PC-3 (cell line): ENCODE data around the gene LGALS4. TPM values are rescaled to one million over a fixed set of nuclear protein-coding genes. Genes with fewer than 3 reads are reported as not detected.

Source experiments
- ATAC-seq: fragments of 200-7000 bp; cut with Tn5 transposase; 2 replicates; pipeline ENCODE4 v1.9.1; 2020; ENCODE audit warnings: mild to moderate bottlenecking, moderate library complexity
- BruUV-seq: library from RNA; stranded (reverse); fragments of 400-500 nt; replicated peaks from 2 replicates; lab custom pipeline; 2021; lab: Mats Ljungman, UMichigan
- CTCF ChIA-PET: fragments of 300-600 bp; sonication (Branson Sonifier 250); formaldehyde crosslinking; loops from one replicate; lab custom pipeline; 2022; ENCODE audit warnings: antibody characterized with exemption; lab: Charles Lee
- POLR2A ChIA-PET: fragments of 300-600 bp; sonication (Branson Sonifier 250); formaldehyde crosslinking; loops from one replicate; lab custom pipeline; 2022; ENCODE audit warnings: antibody characterized with exemption; ENCODE audit not compliant: unreplicated experiment; lab: Charles Lee
- DNase-seq: peaks from one replicate; pipeline ENCODE4 v3.0.0-alpha.2; 2015
- H2AFZ ChIP-seq: fragments of 300-600 bp; sonication (generic); 2 replicates; pipeline ENCODE4 v1.6.0; 2016; ENCODE audit warnings: antibody characterized with exemption, low read length
- H3F3A ChIP-seq: fragments of 300-600 bp; sonication (generic); one replicate; pipeline ENCODE4 v1.6.0; 2017; ENCODE audit warnings: antibody characterized with exemption, low read length, control low read depth, mild to moderate bottlenecking; ENCODE audit not compliant: unreplicated experiment
- H3K27ac ChIP-seq: fragments of 300-600 bp; sonication (generic); 2 replicates; pipeline ENCODE4 v1.5.1; 2016; ENCODE audit warnings: mild to moderate bottlenecking, low read length
- H3K27me3 ChIP-seq: fragments of 300-600 bp; sonication (generic); 2 replicates; pipeline ENCODE4 v1.6.1; 2016; ENCODE audit warnings: low read length, mixed read lengths
- H3K36me3 ChIP-seq: fragments of 300-600 bp; sonication (generic); 2 replicates; pipeline ENCODE4 v1.6.1; 2016; ENCODE audit warnings: low read depth, mixed run types, low read length, mixed read lengths
- H3K4me1 ChIP-seq: fragments of 300-600 bp; sonication (generic); 2 replicates; pipeline ENCODE4 v1.5.1; 2016; ENCODE audit warnings: low read length; ENCODE audit not compliant: insufficient read depth
- H3K4me2 ChIP-seq: fragments of 300-600 bp; sonication (generic); 2 replicates; pipeline ENCODE4 v1.6.0; 2016; ENCODE audit warnings: low read length
- H3K4me3 ChIP-seq: fragments of 300-600 bp; sonication (generic); 2 replicates; pipeline ENCODE4 v1.5.1; 2016; ENCODE audit warnings: mild to moderate bottlenecking, low read length, mixed read lengths
- H3K79me2 ChIP-seq: fragments of 300-600 bp; sonication (generic); 2 replicates; pipeline ENCODE4 v1.6.1; 2017; ENCODE audit warnings: low read length, mixed read lengths
- H3K9ac ChIP-seq: fragments of 300-600 bp; sonication (generic); 2 replicates; pipeline ENCODE4 v1.6.0; 2016; ENCODE audit warnings: mild to moderate bottlenecking, low read length
- H3K9me2 ChIP-seq: fragments of 300-600 bp; sonication (generic); replicated peaks from 2 replicates; pipeline ENCODE4 v1.6.1; 2016; ENCODE audit warnings: mixed run types, low read length, mixed read lengths
- H3K9me3 ChIP-seq: fragments of 300-600 bp; sonication (generic); 2 replicates; pipeline ENCODE4 v1.6.1; 2016; ENCODE audit warnings: low read length, mixed read lengths
- H4K20me1 ChIP-seq: fragments of 300-600 bp; sonication (generic); 2 replicates; pipeline ENCODE4 v1.6.1; 2016; ENCODE audit warnings: low read length, mixed read lengths
- EZH2 ChIP-seq: fragments of 300-600 bp; sonication (generic); IDR thresholded peaks from one replicate; pipeline ENCODE4 v1.6.1; 2017; ENCODE audit warnings: antibody characterized with exemption, mild to moderate bottlenecking, low read length; ENCODE audit not compliant: unreplicated experiment
- EZH2phosphoT487 ChIP-seq: fragments of 300-600 bp; sonication (generic); IDR thresholded peaks from 2 replicates; pipeline ENCODE4 v1.6.1; 2018; ENCODE audit warnings: mild to moderate bottlenecking, antibody characterized with exemption, low read length, borderline replicate concordance
- intact Hi-C: fragments of 100-400 bp; cut with micrococcal nuclease; formaldehyde crosslinking; loops from 2 replicates; pipeline ENCODE4 v1.9.0; 2023
- total RNA-seq: library from RNA; depleted of rRNA; stranded (reverse); fragments of >200 nt; gene quantifications from 2 replicates; pipeline ENCODE4 v1.2.3, GENCODE V29; 2014
- TF ChIP-seq, protein P1 (sequence below): fragments of 300-600 bp; sonication (generic); conservative IDR thresholded peaks from 2 replicates; pipeline ENCODE4 v1.5.1; 2017; ENCODE audit warnings: antibody characterized with exemption, low read depth, mild to moderate bottlenecking, low read length

The LGALS4 gene
- total RNA-seq, 1 experiment from 2014 or later, result 0.51 TPM

DNA sequence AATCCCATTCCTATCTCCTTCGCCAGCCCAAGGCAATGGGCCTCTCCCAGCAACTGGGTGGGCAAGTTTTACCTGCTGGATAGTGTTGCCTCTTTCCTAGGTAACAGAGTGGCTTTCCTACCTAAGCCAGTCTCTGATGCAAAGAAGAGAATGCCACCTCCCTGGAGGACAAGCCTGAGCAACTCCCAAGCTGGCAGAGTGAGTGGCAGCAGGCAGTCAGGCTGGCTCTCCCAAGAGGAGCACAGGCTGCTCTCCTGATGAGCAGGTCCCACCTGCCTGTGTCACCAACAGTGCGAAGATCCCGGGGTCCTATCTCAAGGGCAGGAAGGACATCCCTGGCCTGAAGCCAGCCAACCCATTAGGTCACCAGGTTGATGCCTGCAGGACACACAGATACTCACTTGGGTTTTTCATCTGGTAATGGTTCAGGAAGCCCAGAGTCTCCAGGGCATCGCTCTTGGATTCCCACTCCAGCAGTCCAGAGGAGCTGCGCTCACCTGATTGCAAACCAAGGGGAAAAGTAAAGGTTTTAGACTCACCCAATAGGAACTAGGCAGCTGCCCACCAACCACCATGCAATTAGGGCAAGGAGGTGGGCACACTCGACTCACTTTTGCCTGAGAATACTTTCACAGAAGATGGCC lies 24.4 kb upstream of the LGALS4 start:
- H3K4me3 ChIP-seq, result peak overlapping the region; percentile 28; the same call in 1 of the 2 replicates
- peaks cover 60% of the 10 kb centered on the region for H3K4me1 ChIP-seq
- peak overlapping the region; percentile 92 for H3K9ac ChIP-seq
- H3K27me3 ChIP-seq, result no peaks in the 10 kb centered on the region
- H3K27ac ChIP-seq, result peak overlapping the region; percentile 99
- POLR2A ChIA-PET, result interaction anchor here (0.5 to 0.7 kb wide), 3 partner anchors 104 to 293 kb away, joined by 3 to 4 read pairs (median 4); no protein-coding TSS in a partner anchor
- H3K9me3 ChIP-seq, result no peaks in the 10 kb centered on the region
- peaks cover 16% of the 10 kb centered on the region; the same call in 1 of the 2 replicates for H3K79me2 ChIP-seq
- peaks cover 7% of the 10 kb centered on the region; the same call in 1 of the 2 replicates for H4K20me1 ChIP-seq
- ATAC-seq (no peak), DNase-seq (no peak)
- TSS peak; percentile 32 for BruUV-seq
- TF ChIP-seq EZH2phosphoT487, result no peak
- TF ChIP-seq, protein P1, sequence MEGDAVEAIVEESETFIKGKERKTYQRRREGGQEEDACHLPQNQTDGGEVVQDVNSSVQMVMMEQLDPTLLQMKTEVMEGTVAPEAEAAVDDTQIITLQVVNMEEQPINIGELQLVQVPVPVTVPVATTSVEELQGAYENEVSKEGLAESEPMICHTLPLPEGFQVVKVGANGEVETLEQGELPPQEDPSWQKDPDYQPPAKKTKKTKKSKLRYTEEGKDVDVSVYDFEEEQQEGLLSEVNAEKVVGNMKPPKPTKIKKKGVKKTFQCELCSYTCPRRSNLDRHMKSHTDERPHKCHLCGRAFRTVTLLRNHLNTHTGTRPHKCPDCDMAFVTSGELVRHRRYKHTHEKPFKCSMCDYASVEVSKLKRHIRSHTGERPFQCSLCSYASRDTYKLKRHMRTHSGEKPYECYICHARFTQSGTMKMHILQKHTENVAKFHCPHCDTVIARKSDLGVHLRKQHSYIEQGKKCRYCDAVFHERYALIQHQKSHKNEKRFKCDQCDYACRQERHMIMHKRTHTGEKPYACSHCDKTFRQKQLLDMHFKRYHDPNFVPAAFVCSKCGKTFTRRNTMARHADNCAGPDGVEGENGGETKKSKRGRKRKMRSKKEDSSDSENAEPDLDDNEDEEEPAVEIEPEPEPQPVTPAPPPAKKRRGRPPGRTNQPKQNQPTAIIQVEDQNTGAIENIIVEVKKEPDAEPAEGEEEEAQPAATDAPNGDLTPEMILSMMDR, result no peak
- no peak for TF ChIP-seq EZH2
- intact Hi-C loops, result loop anchor here (5.0 kb wide), 2 partner anchors 105 to 200 kb away; no protein-coding TSS in a partner anchor
- H3K4me2 ChIP-seq, result peak overlapping the region; percentile 62
- peaks cover 10% of the 10 kb centered on the region for H3F3A ChIP-seq
- H2AFZ ChIP-seq, result no peak overlapping the region
- CTCF ChIA-PET, result interaction anchor here (0.6 kb wide), 1 partner anchor 72 kb away, joined by 3 read pairs; no protein-coding TSS in a partner anchor
- H3K36me3 ChIP-seq, result peaks cover 40% of the 10 kb centered on the region
- H3K9me2 ChIP-seq, result no peaks in the 10 kb centered on the region

DNA sequence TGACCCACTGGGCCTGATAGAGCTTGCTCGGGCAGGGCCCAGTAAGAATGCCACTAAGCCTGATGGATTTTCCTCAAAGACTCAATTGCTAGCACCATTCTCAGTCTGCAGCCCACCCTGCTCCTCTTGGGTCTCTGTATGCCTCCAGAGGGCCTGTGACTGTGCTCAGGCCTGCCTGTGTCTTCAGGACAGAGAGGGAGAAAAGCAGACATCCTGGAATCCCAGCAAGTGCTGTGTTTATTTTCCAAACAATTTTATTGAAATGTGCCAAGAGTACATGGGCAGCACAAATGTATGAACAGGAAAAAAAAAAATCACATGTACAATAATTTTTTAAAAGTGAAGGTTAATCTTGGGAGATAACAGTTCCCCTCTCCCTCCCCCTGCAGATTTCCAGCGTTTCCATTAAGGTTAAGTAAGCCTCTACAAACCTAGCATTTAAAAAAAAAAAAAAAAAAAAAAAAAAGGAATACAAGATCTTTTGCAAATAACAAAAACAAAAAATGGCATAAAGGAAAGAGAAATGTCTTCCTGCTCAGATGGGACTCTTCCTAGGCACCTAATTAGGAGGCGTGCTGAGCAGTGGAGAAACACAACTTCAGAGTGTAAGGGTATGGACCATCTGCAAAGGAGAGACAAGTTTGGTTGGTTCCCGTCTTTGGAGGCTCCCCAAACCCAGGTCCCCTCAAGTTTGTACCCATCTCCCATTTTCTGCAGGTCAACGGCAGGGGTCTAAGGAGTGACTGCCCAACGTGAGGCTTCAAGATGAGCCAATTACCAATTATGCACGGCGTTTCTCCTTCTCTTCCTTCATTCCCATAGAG lies 23.6 kb upstream of the LGALS4 start:
- Histone ChIP-seq H3K9me3 (no peaks in the 10 kb centered on the region), H3K4me1 (peaks cover 60% of the 10 kb centered on the region), H3K79me2 (peaks cover 10% of the 10 kb centered on the region; the same call in 1 of the 2 replicates), H3K36me3 (peaks cover 33% of the 10 kb centered on the region), H4K20me1 (peaks cover 2% of the 10 kb centered on the region; the same call in 1 of the 2 replicates), H3K4me3 (no peak overlapping the region), H3F3A (peaks cover 8% of the 10 kb centered on the region), H3K9ac (peak overlapping the region; percentile 92), H3K9me2 (no peaks in the 10 kb centered on the region), H3K27ac (peak overlapping the region; percentile 99), H3K27me3 (no peaks in the 10 kb centered on the region), H3K4me2 (peak overlapping the region; percentile 62), H2AFZ (no peak overlapping the region)
- TF ChIP-seq, protein P1, result no peak
- TF ChIP-seq EZH2phosphoT487, result no peak
- ChIA-PET POLR2A (no interaction called here), CTCF (no interaction called here)
- DNase-seq, result no peak
- BruUV-seq, result no TSS peak
- intact Hi-C loops, result loop anchor here (5.0 kb wide), 2 partner anchors 104 to 199 kb away; no protein-coding TSS in a partner anchor
- no peak for ATAC-seq
